H1 (cell line): ENCODE data around the gene SPOCK1. TPM values are rescaled to one million over a fixed set of nuclear protein-coding genes. Genes with fewer than 3 reads are reported as not detected.

Experiments used
- CTCF ChIA-PET: fragments of 300-600 bp; sonication (Branson Sonifier 250); formaldehyde crosslinking; loops from one replicate; lab custom pipeline; 2021; ENCODE audit not compliant: partially characterized antibody; lab: Charles Lee
- POLR2A ChIA-PET: fragments of 300-600 bp; sonication (Branson Sonifier 250); formaldehyde crosslinking; loops from one replicate; lab custom pipeline; 2021; ENCODE audit warnings: inconsistent platforms; ENCODE audit not compliant: partially characterized antibody; lab: Charles Lee
- DNase-seq, 2 experiments: peaks; one replicate each; pipeline versions ENCODE4 v3.0.0 to v3.0.0-alpha.2; 2010 to 2022; ENCODE audit warnings: low spot score in 2 of 2, low read depth in 1 of 2, mixed read lengths in 1 of 2
- FAIRE-seq: peaks from 2 replicates; lab custom pipeline; 2011; peaks lifted over from hg19 to GRCh38; lab: Jason Lieb, UNC
- H2AFZ ChIP-seq: 2 replicates; pipeline ENCODE4 v1.8.1; 2012; ENCODE audit warnings: low read length, inconsistent platforms
- H2AK5ac ChIP-seq: 2 replicates; pipeline ENCODE4 v1.6.1; 2013; ENCODE audit warnings: low read depth, low read length
- H2BK120ac ChIP-seq: replicated peaks from 2 replicates; pipeline ENCODE3; 2013; ENCODE audit warnings: low read depth, low read length, inconsistent platforms
- H2BK12ac ChIP-seq: 2 replicates; pipeline ENCODE4 v1.6.1; 2013; ENCODE audit warnings: low read depth, low read length
- H2BK15ac ChIP-seq: 2 replicates; pipeline ENCODE4 v1.6.1; 2013; ENCODE audit warnings: low read length
- H2BK20ac ChIP-seq: 2 replicates; pipeline ENCODE4 v1.6.1; 2013; ENCODE audit warnings: low read length
- H2BK5ac ChIP-seq: 2 replicates; pipeline ENCODE4 v1.6.1; 2013; ENCODE audit warnings: low read depth, low read length
- H3K14ac ChIP-seq: 2 replicates; pipeline ENCODE4 v1.6.1; 2013; ENCODE audit warnings: inconsistent platforms; ENCODE audit not compliant: insufficient read length
- H3K18ac ChIP-seq: 2 replicates; pipeline ENCODE4 v1.6.1; 2013; ENCODE audit warnings: low read length; ENCODE audit errors: extremely low read depth
- H3K23ac ChIP-seq: 2 replicates; pipeline ENCODE4 v1.6.1; 2013; ENCODE audit warnings: inconsistent platforms; ENCODE audit not compliant: insufficient read length
- H3K23me2 ChIP-seq: 2 replicates; pipeline ENCODE4 v1.6.1; 2013; ENCODE audit warnings: low read depth, low read length
- H3K27ac ChIP-seq: 2 replicates; pipeline ENCODE4 v1.6.1; 2011; ENCODE audit warnings: low read depth, low read length, inconsistent platforms
- H3K27me3 ChIP-seq, 4 experiments: replicated peaks in 1 of 4; 1 replicate in 1 of 4; 2 replicates in 3 of 4; pipeline versions ENCODE4 v1.6.1 to v1.8.1; 2011 to 2013; ENCODE audit warnings: low read length in 3 of 4, mild to moderate bottlenecking in 3 of 4, inconsistent platforms in 2 of 4, mixed read lengths in 2 of 4, moderate library complexity in 1 of 4; ENCODE audit not compliant: control insufficient read depth in 3 of 4, insufficient read depth in 3 of 4; ENCODE audit errors: extremely low read depth in 1 of 4
- H3K36me3 ChIP-seq, 4 experiments: 2 replicates each; pipeline versions ENCODE4 v1.6.1 to v1.8.1; 2011 to 2013; ENCODE audit warnings: mild to moderate bottlenecking in 4 of 4, low read length in 3 of 4, moderate library complexity in 2 of 4, control low read depth in 1 of 4, inconsistent platforms in 1 of 4; ENCODE audit not compliant: insufficient read depth in 4 of 4, control insufficient read depth in 2 of 4
- H3K4ac ChIP-seq: replicated peaks from 2 replicates; pipeline ENCODE3; 2013; ENCODE audit warnings: low read length, low read depth, mixed read lengths, inconsistent platforms; ENCODE audit not compliant: insufficient read length
- H3K4me1 ChIP-seq, 4 experiments: replicated peaks in 1 of 4; 1 replicate in 1 of 4; 2 replicates in 3 of 4; pipeline versions ENCODE4 v1.6.1 to v1.8.1; 2011 to 2013; ENCODE audit warnings: low read length in 3 of 4, inconsistent platforms in 2 of 4, mixed read lengths in 1 of 4; ENCODE audit not compliant: insufficient read depth in 4 of 4, control insufficient read depth in 3 of 4
- H3K4me2 ChIP-seq, 2 experiments: 2 replicates each; pipeline versions ENCODE4 v1.6.1 to v1.8.1; 2011 to 2013; ENCODE audit warnings: low read depth in 2 of 2, low read length in 2 of 2, control low read depth in 1 of 2, inconsistent platforms in 1 of 2, mild to moderate bottlenecking in 1 of 2; ENCODE audit not compliant: insufficient read depth in 1 of 2
- H3K4me3 ChIP-seq, 4 experiments: fragments of 200-600, 300-600 bp in 1 of 4; sonication (generic), shearing (Covaris generic), sonication (Bioruptor Twin) in 1 of 4; 2 replicates each; pipeline versions ENCODE4 v1.5.1 to v1.8.1; 2011 to 2016; ENCODE audit warnings: low read length in 4 of 4, low read depth in 3 of 4, control low read depth in 2 of 4, inconsistent platforms in 2 of 4, mild to moderate bottlenecking in 2 of 4, mixed read lengths in 1 of 4, moderate library complexity in 1 of 4; ENCODE audit not compliant: insufficient read depth in 2 of 4; ENCODE audit errors: extremely low read depth in 1 of 4
- H3K56ac ChIP-seq: replicated peaks from 2 replicates; pipeline ENCODE3; 2013; ENCODE audit warnings: low read depth, mild to moderate bottlenecking, mixed read lengths, low read length, inconsistent platforms; ENCODE audit not compliant: insufficient read length
- H3K79me1 ChIP-seq: 2 replicates; pipeline ENCODE4 v1.6.1; 2013; ENCODE audit warnings: low read depth, low read length, control low read depth
- H3K79me2 ChIP-seq, 2 experiments: 2 replicates each; pipeline versions ENCODE4 v1.6.1 to v1.8.1; 2012 to 2013; ENCODE audit warnings: low read length in 2 of 2, mild to moderate bottlenecking in 2 of 2, inconsistent platforms in 1 of 2; ENCODE audit not compliant: insufficient read depth in 2 of 2, control insufficient read depth in 1 of 2
- H3K9ac ChIP-seq, 4 experiments: replicated peaks in 1 of 4; 1 replicate in 1 of 4; 2 replicates in 3 of 4; pipeline versions ENCODE4 v1.6.1 to v1.8.1; 2011 to 2013; ENCODE audit warnings: low read depth in 3 of 4, low read length in 3 of 4, control low read depth in 2 of 4, mild to moderate bottlenecking in 2 of 4, moderate library complexity in 2 of 4, inconsistent platforms in 1 of 4; ENCODE audit errors: extremely low read depth in 1 of 4
- H3K9me3 ChIP-seq, 2 experiments: 2 replicates each; pipeline versions ENCODE4 v1.6.1 to v1.8.1; 2012 to 2013; ENCODE audit warnings: mild to moderate bottlenecking in 2 of 2, moderate library complexity in 2 of 2, control low read depth in 1 of 2, inconsistent platforms in 1 of 2, low read depth in 1 of 2, low read length in 1 of 2, mixed read lengths in 1 of 2; ENCODE audit not compliant: insufficient read depth in 2 of 2
- H4K20me1 ChIP-seq, 2 experiments: replicated peaks in 1 of 2; 2 replicates each; pipeline versions ENCODE3 to v1.8.1; 2011 to 2013; ENCODE audit warnings: inconsistent platforms in 2 of 2, low read length in 2 of 2, mild to moderate bottlenecking in 1 of 2; ENCODE audit not compliant: insufficient read depth in 2 of 2, control insufficient read depth in 1 of 2
- H4K5ac ChIP-seq: 2 replicates; pipeline ENCODE4 v1.6.1; 2013; ENCODE audit warnings: low read length, low read depth, mixed read lengths, inconsistent platforms; ENCODE audit not compliant: insufficient read length
- H4K8ac ChIP-seq: 2 replicates; pipeline ENCODE4 v1.8.0; 2013; ENCODE audit warnings: mild to moderate bottlenecking, moderate library complexity, low read length, inconsistent platforms; ENCODE audit not compliant: insufficient read depth; ENCODE audit errors: extremely low read depth
- H4K91ac ChIP-seq: replicated peaks from 2 replicates; pipeline ENCODE3; 2013; ENCODE audit warnings: low read length, mixed read lengths, inconsistent platforms; ENCODE audit not compliant: insufficient read length
- CHD2 ChIP-seq: IDR thresholded peaks from 2 replicates; pipeline ENCODE4 v1.6.1; 2012; ENCODE audit warnings: low read length, improper control_type of control experiment
- WGBS, 2 experiments: shearing (Covaris generic) in 1 of 2; methylation state at CpG; one replicate each; pipeline versions ENCODE4 v1.1.6 to v1.1.7; 2013 to 2015; ENCODE audit warnings: low lambda C conversion rate in 2 of 2, mixed read lengths in 2 of 2, inconsistent platforms in 1 of 2, low coverage in 1 of 2, missing lambda C conversion rate in 1 of 2; ENCODE audit not compliant: insufficient replicate concordance in 2 of 2, insufficient coverage in 1 of 2, insufficient read length in 1 of 2; ENCODE audit errors: extremely low coverage in 1 of 2, missing lambda C conversion rate in 1 of 2; 5-methylcytosine and 5-hydroxymethylcytosine counted together
- polyA plus RNA-seq, 7 experiments: library from polyadenylated mRNA; depleted of rRNA in 3 of 7; stranded (reverse) in 5 of 7; unstranded in 2 of 7; fragments of >200 nt in 5 of 7; fragments of 200-250 nt in 2 of 7; gene quantifications; 1 replicate in 5 of 7; 2 replicates in 1 of 7; 4 replicates in 1 of 7; pipeline versions ENCODE4 v1.2.1 to v1.2.3, GENCODE V29; 2011 to 2013; ENCODE audit warnings: missing spikeins in 2 of 7, mixed read lengths in 2 of 7
- total RNA-seq: library from RNA; stranded (reverse); fragmentation: NEBNext Ultra II Directional; extraction: Animal tissue kit (Norgen Biotek cat#: 25700); gene quantifications from 2 replicates; pipeline ENCODE4 v1.2.1, GENCODE V29; 2021

Gene SPOCK1
- total and polyA plus RNA-seq, 2 of the 8 experiments (the other 6 are each of a cell fraction or from before 2014, with no cell fraction given): 6.9 to 18.1 TPM

- Histone ChIP-seq H4K91ac (no peak overlapping the region), H2BK5ac (no peak overlapping the region), H3K14ac (no peak overlapping the region), H3K4ac (no peak overlapping the region), H4K5ac (no peak overlapping the region), H3K79me1 (no peaks in the 10 kb centered on the region), H3K4me2 (no peak overlapping the region), H3K56ac (no peak overlapping the region), H2AFZ (no peak overlapping the region), H2BK12ac (no peak overlapping the region), H3K36me3 (no peaks in the 10 kb centered on the region), H3K23me2 (no peaks in the 10 kb centered on the region), H2BK20ac (no peak overlapping the region), H3K9me3 (no peaks in the 10 kb centered on the region), H4K20me1 (no peaks in the 10 kb centered on the region), H3K79me2 (no peaks in the 10 kb centered on the region), H3K27me3 (no peaks in the 10 kb centered on the region), H3K4me1 (no peaks in the 10 kb centered on the region)
- no peak for FAIRE-seq
- WGBS, 2 experiments: 79% methylated on average over 2 of the region's 2 CpGs; no CpG with 5 or more reads in 1 of the 2 experiments
- POLR2A ChIA-PET: no interaction called here
- TF ChIP-seq CHD2: no peak
- TF ChIP-seq, all 59 proteins: peak for 0
- no peak overlapping the region for H3K18ac ChIP-seq
- H3K27ac ChIP-seq: no peak overlapping the region
- no peak overlapping the region for H3K23ac ChIP-seq
- H3K4me3 ChIP-seq: no peak overlapping the region
- H2AK5ac ChIP-seq: no peak overlapping the region
- no peak overlapping the region for H3K9ac ChIP-seq
- H4K8ac ChIP-seq: no peak overlapping the region
- DNase-seq: no peak
- CTCF ChIA-PET: no interaction called here
- H2BK120ac ChIP-seq: no peak overlapping the region
- no peak overlapping the region for H2BK15ac ChIP-seq
Measured at GRCh38 chr5:137486707-137487106, 12.4 kb downstream of the SPOCK1 start.
